ENCODE measurements around the gene DNAH3.
"Not testable (repeated sequence)": the region's sequence is repeated elsewhere in the genome, so short reads cannot be mapped to it uniquely, and the experiment has no call there.

Gene DNAH3

DNA sequence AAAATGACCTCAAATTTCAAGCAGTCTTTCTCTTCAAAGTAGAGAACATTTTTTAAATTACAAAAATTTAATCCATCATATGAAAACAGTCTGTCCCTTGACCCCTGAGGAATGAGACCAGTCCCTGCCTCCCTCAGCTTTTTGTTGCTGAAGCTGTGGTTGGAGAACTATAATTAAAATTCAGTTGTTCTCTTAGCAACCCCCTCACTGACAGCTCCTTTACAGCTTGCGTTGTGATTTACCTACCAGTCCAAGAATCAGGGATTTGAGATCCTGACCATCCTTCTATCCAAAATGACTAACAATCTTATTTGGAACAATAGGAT lies 220.3 kb downstream of the DNAH3 start:
- in situ Hi-C loops (cut with MboI; ENCODE audit: low pct_unique_long_range_greater_than_20kb, low sequenced_read_pairs): no loop called here
- DNase-seq: no peak

DNA sequence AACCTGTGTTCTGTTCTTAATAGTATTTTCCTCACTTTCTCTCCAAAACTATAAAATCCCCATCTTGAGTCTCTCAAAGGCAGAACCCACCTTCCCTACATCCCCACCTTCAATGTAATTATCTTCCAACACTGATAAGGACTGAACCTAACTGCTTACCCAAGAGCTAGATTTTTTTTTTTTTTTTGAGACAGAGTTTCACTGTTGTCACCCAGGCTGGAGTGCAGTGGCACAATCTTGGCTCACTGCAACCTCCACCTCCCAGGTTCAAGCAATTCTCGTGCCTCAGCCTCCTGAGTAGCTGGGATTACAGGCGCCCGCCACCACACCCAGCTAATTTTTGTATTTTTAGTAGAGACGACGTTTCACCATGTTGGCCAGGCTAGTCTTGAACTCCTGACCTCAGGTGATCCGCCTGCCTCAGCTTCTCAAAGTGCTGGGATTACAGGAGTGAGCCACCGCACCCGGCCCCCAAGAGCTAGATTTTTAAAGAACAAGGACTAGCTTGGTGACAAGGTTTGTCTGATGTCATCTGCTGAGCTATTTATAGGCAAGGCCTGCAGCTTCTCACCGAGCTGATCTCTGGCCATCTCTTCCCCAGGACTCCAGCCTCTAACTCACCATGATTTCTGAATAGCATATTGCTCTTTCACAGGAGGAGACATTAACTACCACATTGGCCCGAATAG lies 220.8 kb downstream of the DNAH3 start:
- DNase-seq; in situ Hi-C loops (cut with MboI; ENCODE audit: low pct_unique_long_range_greater_than_20kb, low sequenced_read_pairs): not testable (repeated sequence)

DNA sequence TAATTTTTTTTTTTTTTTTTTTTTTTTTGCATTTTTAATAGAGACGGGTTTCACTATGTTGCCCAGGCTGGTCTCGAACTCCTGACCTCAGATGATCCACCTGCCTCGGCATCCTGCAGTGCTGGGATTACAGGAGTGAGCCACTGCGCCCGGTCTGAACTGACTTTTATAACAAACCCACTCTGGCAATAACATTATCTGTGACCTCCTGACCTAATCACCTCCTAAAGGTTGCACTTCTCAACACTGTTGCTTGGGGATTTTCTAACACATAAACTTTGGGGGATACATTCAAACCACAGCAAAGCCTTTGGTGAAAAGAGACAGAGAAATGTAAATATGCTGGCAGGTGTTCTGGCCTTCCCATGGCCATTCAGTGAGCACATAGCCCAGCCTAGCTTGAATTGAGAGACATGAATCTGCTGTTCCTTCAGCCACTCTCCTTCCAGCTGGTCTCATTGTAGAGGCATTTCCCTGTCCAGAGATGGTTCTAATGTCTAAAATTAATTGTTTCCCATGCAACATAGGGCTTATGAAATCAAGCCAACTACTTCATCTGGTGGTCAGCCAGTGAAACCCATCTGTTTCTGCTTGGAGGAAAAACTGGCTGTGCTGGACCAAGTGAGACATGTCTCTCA lies 221.8 kb downstream of the DNAH3 start:
- in situ Hi-C loops (cut with MboI; ENCODE audit: low pct_unique_long_range_greater_than_20kb, low sequenced_read_pairs): no loop called here
- DNase-seq: no peak

DNA sequence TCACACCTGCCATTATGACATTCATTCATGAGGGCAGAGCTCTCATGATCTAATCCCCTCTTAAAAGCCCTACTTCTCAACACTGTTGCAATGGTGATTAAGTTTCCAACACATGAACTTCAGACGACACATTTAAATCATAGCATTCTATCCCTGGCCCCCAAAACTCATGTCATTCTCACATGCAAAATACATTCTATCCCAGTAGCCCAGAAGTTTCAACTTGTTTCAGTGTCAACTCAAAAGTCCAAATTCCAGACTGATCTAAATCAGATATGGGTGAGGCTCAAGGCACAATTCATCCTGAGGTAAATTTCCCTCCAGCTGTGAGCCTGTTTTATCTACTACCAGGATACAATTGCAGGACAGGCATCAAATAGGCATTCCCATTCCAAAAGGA lies 224.9 kb downstream of the DNAH3 start:
- DNase-seq: no peak
- in situ Hi-C loops (cut with MboI; ENCODE audit: low pct_unique_long_range_greater_than_20kb, low sequenced_read_pairs): no loop called here

DNA sequence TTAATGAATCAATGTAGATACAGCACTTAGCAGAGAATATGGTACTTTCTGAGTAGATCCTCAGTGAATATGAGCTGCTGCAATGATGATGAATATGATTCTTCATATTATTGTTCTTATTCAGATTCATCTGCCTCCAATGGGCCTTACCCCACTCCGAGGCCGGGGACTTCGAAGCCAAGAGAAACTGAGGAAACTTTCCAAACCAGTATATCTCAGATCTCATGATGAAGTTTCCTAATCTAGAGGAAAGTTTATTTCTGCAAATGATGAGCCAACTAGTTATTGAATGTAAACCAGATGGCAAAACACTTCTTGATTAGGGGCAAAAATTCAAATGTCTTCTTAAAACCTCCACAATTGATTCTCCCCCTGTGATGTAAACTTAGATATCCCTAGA lies 226.8 kb downstream of the DNAH3 start:
- in situ Hi-C loops (cut with MboI; ENCODE audit: low pct_unique_long_range_greater_than_20kb, low sequenced_read_pairs): no loop called here
- DNase-seq: no peak

DNA sequence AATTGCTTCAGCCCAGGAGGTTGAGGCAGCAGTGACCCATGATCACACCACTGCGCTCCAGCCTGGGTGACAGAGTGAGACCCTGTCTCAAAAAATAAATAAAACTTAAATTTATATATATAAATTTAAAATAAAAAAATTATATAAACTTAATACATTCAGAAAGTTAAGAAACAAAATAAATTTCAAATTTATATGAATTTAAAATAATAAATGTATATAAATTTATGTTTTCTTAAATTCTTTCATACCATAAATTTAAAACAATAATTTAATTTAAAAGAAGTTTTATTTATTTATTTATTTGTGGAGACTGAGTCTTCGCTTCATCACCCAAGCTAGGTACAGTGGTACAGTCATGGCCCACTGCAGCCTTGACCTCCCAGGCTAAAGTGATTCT lies 229.8 kb downstream of the DNAH3 start:
- DNase-seq: no peak
- in situ Hi-C loops (cut with MboI; ENCODE audit: low pct_unique_long_range_greater_than_20kb, low sequenced_read_pairs): no loop called here

DNA sequence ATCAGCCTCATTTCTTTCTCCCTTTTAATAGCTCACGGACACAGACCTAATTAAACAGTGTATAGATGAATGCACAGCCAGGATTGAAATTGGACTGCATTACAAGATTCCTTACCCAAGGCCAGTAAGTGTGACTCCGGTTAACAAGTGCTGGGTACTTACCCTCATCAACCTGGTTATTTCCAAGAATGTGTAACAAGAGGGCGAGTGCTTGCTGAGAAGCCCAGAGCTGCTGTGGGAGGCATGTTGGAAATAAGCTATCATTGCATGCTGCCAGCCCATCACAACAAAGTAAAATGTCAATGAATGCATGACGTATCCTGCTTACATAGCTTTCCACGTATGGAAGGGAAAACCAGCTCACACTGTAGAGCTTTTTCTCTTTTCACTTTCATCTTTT lies 230.6 kb downstream of the DNAH3 start:
- in situ Hi-C loops (cut with MboI; ENCODE audit: low pct_unique_long_range_greater_than_20kb, low sequenced_read_pairs): no loop called here
- no peak for DNase-seq

DNA sequence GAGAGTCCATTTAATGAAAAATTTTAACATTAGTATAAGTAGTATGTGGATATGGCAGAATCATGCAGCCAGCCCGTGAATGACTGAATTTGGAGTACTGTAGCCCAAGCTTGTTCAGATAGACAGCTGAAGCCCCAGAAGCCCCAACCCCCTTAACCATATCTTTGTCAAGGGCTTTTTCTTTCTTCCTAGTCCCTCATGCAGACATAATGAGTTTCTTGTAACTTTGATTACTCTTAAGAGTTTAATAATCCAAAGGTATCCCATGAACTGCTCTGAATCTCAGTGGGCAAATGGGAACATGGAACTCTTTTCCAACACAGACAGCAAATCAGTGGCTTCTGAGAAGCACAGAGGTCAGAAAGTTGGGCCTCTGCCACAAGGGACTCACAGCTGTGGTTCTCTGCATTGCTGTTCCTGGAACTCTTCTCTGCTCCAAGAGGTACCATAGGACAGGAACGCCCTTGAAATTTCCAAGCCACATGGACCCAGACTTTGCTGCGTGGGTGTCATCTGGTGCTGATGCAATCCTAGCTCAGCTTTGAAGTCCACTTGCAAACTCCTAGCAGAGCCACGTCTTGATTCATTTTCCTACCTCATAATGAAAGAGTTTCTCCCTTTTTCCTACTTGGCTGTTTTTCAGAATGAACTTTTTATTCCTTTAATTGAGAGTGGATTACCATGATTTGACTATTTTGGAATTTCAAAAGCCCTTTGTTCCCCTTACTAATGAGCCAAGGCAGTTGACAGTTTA lies 232.0 kb downstream of the DNAH3 start:
- in situ Hi-C loops (cut with MboI; ENCODE audit: low pct_unique_long_range_greater_than_20kb, low sequenced_read_pairs): no loop called here
- DNase-seq: no peak

DNA sequence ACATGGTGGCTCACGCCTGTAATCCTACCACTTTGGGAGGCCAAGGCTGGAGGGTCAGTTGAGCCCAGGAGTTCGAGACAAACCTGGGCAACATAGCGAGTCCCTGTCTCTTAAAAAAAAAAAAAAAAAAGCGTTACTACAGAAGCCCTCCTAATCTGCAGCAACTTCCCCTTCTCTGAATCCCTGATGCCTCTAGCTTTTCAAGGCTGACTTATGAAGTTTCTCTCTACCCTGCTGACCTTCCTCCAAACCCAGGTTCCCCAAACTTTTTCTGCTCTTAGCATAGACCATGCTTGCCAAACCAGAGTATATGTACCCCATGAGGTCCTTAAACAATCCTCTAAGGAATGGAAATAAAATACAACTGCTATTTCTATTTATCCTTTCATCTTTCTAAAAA lies 233.7 kb downstream of the DNAH3 start:
- DNase-seq: peak; percentile 76
- in situ Hi-C loops (cut with MboI; ENCODE audit: low pct_unique_long_range_greater_than_20kb, low sequenced_read_pairs): no loop called here

DNA sequence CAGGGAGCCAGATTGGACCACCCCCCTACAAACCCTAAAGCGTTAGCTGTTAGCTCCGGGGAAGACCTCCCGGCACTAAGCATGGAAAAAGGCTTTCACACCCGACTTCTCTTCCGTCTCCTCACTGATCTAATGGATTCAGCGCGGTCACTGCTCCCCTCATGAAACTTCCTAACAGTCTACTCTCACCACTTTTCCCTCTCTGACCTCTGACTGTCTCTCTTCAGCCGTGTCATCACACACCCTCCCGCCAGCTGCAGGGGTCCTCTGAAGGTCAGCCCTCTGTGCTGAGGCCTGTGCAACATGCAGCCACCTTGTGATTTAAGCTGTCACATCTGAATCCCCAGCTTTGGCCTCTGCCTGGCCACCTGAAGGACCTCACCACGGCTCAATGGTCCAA lies 234.4 kb downstream of the DNAH3 start:
- DNase-seq: no peak
- in situ Hi-C loops (cut with MboI; ENCODE audit: low pct_unique_long_range_greater_than_20kb, low sequenced_read_pairs): no loop called here

DNA sequence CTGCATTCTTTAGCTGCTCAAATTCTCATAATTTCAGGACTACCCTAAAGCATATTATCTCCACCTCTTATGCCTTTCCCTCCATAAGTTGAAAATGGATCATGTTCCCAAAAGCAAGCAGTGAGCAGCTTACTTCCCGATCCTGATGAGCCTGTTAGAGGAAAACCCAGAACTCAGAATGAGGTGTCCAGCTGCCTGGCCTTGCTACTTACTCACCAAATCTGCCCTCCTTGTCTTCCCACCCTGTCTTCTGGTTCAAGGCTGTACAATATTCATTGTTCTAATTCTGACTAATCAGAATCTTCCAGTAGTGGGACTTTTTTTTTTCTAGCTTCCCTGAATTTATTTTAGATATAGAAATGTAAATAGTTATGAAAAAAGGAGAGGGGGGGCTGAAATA lies 239.3 kb downstream of the DNAH3 start:
- no peak for DNase-seq
- in situ Hi-C loops (cut with MboI; ENCODE audit: low pct_unique_long_range_greater_than_20kb, low sequenced_read_pairs): no loop called here

DNA sequence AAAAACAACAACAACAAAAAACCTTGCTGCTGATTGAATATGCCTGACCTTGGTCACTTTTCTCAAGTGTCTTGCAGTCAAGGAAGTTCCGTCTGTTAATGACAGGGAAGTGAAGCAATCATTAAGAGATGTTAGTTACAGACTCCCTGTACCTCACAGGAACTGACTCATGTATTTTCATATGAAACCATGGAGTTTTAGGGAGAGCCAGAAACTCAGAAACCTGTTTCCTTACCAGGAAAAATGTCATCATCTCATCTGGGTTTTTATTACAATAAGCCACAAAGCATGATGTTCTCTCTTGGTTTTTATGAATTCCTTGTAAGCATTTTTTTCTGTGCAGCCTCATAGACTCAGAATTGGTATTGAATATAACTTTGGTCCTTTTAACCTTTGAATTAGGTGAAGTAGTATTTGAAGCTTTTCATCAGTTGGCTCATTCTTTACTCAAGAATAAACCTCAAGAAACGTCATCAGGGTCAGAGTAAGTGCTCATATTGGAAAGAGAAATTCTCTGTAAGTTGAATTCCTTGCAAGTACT lies 239.8 kb downstream of the DNAH3 start:
- DNase-seq: peak; percentile 89

DNA sequence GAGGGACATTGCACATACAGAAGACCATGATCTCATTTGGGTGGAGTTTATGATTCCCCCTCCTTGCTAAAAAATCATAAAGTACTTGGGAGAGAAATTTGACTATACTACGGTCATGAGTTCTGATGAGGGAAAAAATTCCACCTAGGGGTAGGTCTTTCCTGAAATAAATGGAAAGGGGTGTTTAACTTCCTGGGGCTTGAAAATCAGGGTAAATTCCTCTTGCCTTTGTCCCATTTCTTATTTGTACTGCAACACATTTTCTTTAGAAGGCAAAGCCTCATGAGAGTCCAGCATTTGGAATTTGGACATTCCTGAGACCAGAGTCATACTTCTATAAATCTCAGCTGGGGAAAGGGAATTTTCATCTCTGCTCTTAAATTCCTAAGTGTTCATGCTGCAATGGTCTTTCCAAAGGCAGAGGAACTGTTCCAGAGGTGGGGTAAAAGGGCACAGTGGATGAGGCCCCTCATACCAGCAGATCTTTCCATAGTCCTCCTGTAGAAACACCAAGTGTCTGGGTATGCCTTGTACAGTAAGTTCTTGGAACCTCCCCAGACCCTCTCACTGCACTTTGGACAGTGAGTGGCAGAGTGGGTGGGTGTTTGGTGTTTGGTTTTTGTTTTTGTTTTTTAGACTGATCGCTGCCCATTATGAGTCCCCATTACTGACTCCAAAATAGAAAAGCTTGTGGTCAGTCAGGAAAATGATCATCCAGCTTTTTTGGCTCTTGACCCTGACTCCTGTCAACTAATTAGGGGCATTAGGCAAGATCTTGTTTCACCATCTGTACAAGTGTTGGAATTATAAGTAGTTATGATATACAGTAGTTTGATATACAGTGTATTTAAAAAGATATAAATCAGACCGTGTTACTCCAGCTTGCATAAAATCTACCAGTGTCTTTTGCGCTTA lies 244.0 kb downstream of the DNAH3 start:
- in situ Hi-C loops (cut with MboI; ENCODE audit: low pct_unique_long_range_greater_than_20kb, low sequenced_read_pairs): no loop called here

More for the DNA sequence above, 239.8 kb downstream of the DNAH3 start:
- in situ Hi-C loops (cut with MboI; ENCODE audit: low pct_unique_long_range_greater_than_20kb, low sequenced_read_pairs): no loop called here

DNA sequence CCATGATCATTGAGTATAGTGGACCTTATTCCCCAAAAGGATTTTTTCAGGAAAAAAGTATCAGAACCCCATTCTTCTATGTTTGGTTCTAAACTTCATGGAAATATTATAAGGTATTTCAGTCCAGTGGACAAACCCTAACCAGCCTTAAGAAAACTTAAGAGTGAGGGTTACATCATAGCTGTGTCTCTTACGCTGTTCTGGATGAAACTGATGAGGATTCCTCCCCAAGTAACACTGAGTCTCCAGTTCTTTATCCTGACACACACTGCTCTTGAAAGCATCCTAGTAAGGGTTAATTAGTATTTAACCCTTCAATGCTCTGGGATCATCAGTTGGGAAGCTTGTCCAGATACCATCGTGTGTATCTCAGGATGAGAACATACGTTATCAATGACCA lies 245.1 kb downstream of the DNAH3 start:
- in situ Hi-C loops (cut with MboI; ENCODE audit: low pct_unique_long_range_greater_than_20kb, low sequenced_read_pairs): no loop called here
- no peak for DNase-seq

More for the DNA sequence above, 244.0 kb downstream of the DNAH3 start:
- DNase-seq: no peak

DNA sequence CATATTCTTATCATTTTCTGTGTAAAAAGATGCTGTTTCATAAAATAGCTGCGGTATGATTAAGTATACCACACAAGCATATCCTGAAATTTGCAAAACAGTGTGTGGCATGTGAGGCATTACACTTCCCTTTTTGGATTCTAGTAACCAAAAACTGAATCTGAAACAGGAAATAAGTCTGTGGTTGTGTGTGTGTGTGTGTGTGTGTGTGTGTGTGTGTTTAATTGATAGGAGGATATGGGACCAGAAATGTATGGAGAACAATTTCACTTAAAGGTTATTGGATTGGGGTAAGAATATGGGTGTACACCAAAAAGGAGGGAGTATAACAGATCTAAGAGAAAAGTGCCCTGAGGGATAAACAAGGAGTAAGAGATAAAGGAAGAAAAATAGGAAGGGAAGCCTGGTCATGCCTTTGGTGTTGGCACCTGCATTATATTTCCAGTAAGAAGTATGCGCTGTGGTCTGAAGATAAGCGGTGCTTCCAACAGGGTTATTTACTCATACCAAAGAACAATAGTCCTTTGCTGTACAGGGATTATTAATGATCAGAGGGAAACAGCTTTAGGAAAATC lies 246.1 kb downstream of the DNAH3 start:
- in situ Hi-C loops (cut with MboI; ENCODE audit: low pct_unique_long_range_greater_than_20kb, low sequenced_read_pairs): no loop called here
- peak; percentile 99 for DNase-seq

DNA sequence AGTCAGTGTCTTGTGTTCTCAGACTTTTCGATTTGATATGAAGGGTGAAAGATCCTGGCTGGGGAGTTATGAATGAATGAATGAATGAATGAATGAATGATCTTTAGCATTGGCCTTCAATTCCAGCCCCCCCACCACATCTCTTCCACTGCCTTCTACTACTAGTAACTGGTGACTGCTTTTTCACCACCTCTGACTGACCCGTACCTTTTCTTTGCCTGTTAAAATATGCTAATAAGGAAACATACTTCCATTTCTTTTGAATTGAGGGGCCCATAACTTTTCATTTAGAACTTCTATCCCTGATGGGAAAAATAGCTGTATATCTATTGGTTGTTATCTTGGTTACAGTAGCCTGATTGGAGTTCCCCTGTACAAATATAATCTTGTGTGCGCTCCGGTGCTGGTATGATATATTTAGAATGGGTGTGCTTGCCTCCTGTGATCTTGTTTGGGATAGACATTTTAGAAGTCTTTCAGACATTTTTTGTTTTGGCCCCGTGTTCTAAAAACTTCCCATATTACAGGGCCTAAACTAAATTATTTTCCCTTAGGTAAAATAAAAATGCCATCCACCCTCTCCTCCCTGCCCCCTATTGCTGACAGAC lies 246.6 kb downstream of the DNAH3 start:
- in situ Hi-C loops (cut with MboI; ENCODE audit: low pct_unique_long_range_greater_than_20kb, low sequenced_read_pairs): no loop called here
- DNase-seq: no peak

DNA sequence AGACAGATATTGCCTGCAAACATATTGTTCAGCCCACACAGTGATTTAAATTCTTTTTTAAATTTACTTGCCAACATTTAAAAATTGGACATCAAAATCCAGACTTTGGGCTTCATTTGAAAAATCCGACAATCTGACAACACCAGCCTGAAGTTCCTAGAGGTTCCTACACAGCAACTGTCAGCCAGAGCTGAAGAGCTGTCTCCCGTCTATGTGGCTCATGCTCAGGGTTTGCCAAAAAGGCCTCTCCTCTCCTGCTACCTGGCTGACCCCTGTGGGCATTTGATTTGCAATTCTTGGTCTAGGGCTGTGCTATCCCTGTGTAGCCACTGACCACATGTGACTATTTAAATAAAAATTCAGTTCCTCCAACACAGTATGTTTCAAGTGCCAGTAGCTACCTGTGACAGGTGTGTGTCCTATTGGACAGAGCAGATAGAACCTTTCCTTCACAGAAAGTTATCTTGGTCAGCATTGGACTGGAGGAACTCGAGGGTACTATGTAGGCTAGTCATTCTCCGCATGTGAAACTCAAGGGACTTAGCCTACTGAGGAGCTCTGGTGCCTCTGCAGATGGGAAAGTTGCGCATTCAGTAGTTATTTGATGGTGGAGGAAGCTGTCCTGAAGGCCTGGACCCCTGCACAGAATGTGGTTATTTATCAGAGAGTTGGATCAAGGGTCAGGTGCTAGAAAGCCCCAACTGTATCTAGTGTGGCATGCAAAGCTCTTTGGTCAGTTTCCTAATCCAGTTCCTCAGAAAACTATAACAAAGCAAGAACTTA lies 247.3 kb downstream of the DNAH3 start:
- in situ Hi-C loops (cut with MboI; ENCODE audit: low pct_unique_long_range_greater_than_20kb, low sequenced_read_pairs): no loop called here
- peak; percentile 51 for DNase-seq

DNA sequence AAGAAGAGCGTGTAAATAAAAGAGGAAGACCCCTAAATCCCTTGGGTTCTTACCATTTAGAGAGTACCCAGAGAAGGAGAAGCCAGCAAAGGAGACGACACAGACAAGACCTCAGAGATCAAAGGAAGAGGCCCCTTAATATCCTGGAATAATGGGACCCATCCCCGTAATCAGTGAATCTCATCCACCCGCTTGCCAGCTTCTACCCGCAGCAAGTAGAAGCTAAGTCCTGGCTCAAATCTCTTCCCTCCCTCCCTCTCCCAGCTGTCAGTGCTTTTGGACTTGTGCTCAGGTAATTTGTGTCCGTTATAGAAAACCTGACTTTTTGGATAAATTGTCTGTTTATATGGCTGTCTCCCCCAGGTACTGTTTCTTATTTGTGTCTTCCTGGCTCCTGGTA lies 248.2 kb downstream of the DNAH3 start:
- in situ Hi-C loops (cut with MboI; ENCODE audit: low pct_unique_long_range_greater_than_20kb, low sequenced_read_pairs): no loop called here
- no peak for DNase-seq
